ENCODE results near the gene ACTG2.

Gene ACTG2

DNA sequence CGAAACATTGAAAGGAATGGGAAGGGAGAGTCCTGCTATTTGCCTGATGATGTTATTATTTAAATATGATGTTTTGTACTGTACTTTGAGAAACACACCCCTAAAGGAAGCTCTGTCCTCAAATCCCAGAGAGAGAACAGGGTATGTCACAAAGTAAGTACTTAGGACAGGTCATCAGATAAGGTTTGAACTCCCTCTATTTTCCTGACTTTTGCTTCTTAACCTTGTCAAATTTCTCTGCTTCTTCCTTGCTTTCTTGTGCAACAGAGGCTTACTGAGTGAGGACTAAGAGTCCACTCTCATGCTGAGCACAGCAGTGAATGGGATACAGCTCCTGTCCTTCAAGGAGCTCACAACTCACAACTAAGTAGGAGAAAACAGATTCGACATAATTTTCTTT, 37.6 kb downstream of the ACTG2 start:
- Histone ChIP-seq H2AFZ (ENCODE audit: low read length) (no peak overlapping the region), H3K27ac (ENCODE audit: low read length) (no peak overlapping the region), H3K9ac (ENCODE audit: low read length) (no peak overlapping the region), H3K4me2 (ENCODE audit: low read depth, low read length) (no peak overlapping the region), H3K27me3 (replicated peaks; ENCODE audit: insufficient read depth, low read length) (no peaks in the 10 kb centered on the region), H4K20me1 (ENCODE audit: insufficient read depth, low read length) (no peaks in the 10 kb centered on the region), H3K4me3 (ENCODE audit: low read length) (no peak overlapping the region), H3K4me1 (ENCODE audit: low read length) (peaks cover 5% of the 10 kb centered on the region; the same call in 1 of the 2 replicates), H3F3A (ENCODE audit: insufficient read depth, low read length) (no peaks in the 10 kb centered on the region), H3K79me2 (ENCODE audit: low read length) (peaks cover 80% of the 10 kb centered on the region), H3K36me3 (replicated peaks; ENCODE audit: insufficient read depth, low read length) (no peaks in the 10 kb centered on the region), H3K9me2 (replicated peaks; ENCODE audit: insufficient read depth, low read length) (no peaks in the 10 kb centered on the region), H3K9me3 (replicated peaks; ENCODE audit: insufficient read depth, low read length) (no peaks in the 10 kb centered on the region)
- TF ChIP-seq EZH2 (optimal IDR thresholded peaks at IDR 0.05; ENCODE audit: low read depth, low read length) = no peak
- TF ChIP-seq, protein P1, sequence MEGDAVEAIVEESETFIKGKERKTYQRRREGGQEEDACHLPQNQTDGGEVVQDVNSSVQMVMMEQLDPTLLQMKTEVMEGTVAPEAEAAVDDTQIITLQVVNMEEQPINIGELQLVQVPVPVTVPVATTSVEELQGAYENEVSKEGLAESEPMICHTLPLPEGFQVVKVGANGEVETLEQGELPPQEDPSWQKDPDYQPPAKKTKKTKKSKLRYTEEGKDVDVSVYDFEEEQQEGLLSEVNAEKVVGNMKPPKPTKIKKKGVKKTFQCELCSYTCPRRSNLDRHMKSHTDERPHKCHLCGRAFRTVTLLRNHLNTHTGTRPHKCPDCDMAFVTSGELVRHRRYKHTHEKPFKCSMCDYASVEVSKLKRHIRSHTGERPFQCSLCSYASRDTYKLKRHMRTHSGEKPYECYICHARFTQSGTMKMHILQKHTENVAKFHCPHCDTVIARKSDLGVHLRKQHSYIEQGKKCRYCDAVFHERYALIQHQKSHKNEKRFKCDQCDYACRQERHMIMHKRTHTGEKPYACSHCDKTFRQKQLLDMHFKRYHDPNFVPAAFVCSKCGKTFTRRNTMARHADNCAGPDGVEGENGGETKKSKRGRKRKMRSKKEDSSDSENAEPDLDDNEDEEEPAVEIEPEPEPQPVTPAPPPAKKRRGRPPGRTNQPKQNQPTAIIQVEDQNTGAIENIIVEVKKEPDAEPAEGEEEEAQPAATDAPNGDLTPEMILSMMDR (IDR thresholded peaks at IDR 0.05; ENCODE audit: low read length) = no peak
- no peak for TF ChIP-seq EZH2phosphoT487 (IDR thresholded peaks at IDR 0.05; ENCODE audit: low read length)
- no peak for DNase-seq

DNA sequence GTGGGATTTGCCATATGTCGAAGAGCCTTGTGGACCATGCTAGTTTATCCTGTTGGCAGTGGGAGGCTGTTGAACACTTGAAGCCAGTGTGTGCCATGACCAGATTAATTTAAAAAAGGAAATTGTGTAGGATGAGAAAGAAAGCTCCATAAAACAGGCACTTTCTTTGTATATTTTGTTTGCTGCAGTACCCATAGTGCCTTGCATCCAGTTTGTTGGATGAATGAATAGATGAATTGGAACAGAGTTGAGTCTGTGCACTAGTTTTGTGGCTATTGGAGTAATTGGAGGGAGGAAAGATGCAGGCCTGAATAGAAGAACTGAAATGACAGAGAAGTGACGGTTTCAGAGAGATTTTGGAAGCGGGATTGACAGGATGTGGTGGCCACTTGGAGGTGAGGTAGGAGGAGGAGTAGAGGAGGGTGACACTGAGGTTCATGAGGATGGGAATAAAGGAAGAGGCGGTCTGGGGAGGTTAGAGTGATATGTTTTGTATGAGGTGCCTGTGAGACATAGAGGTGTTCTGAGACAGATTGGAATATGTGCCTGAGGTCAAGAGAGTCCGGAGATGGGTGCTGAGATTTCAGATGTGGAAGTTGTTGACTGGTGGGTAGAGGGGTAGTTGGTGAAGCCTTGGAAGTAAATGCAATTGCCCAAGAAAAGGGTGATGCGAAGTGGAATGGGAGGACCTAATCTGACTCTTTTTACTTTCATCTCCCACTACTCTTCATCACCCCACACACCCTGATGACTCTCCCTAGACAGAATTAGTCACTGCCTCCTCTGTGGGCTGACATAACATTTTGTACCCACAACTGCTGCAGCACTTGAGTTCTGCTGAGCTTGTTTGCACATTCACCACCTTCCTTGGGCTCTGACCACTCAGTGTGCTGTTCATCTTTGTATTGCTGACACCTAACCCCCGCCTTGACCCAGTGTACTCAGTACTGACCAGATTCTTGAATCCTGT, 39.0 kb downstream of the ACTG2 start:
- no peak for DNase-seq
- no peak for TF ChIP-seq EZH2phosphoT487 (IDR thresholded peaks at IDR 0.05; ENCODE audit: low read length)
- TF ChIP-seq EZH2 (optimal IDR thresholded peaks at IDR 0.05; ENCODE audit: low read depth, low read length) = no peak
- TF ChIP-seq, protein P1 (IDR thresholded peaks at IDR 0.05; ENCODE audit: low read length) = no peak
- peaks cover 93% of the 10 kb centered on the region for H3K79me2 ChIP-seq (ENCODE audit: low read length)
- H3K9me2 ChIP-seq (replicated peaks; ENCODE audit: insufficient read depth, low read length) = no peaks in the 10 kb centered on the region
- no peaks in the 10 kb centered on the region for H3K9me3 ChIP-seq (replicated peaks; ENCODE audit: insufficient read depth, low read length)
- H4K20me1 ChIP-seq (ENCODE audit: insufficient read depth, low read length) = no peaks in the 10 kb centered on the region
- H3K27me3 ChIP-seq (replicated peaks; ENCODE audit: insufficient read depth, low read length) = no peaks in the 10 kb centered on the region
- H3K9ac ChIP-seq (ENCODE audit: low read length) = no peak overlapping the region
- no peaks in the 10 kb centered on the region for H3K36me3 ChIP-seq (replicated peaks; ENCODE audit: insufficient read depth, low read length)
- H3K4me3 ChIP-seq (ENCODE audit: low read length) = no peak overlapping the region
- H3K4me1 ChIP-seq (ENCODE audit: low read length) = peaks cover 5% of the 10 kb centered on the region; the same call in 1 of the 2 replicates
- no peak overlapping the region for H3K4me2 ChIP-seq (ENCODE audit: low read depth, low read length)
- no peak overlapping the region for H3K27ac ChIP-seq (ENCODE audit: low read length)
- no peaks in the 10 kb centered on the region for H3F3A ChIP-seq (ENCODE audit: insufficient read depth, low read length)
- H2AFZ ChIP-seq (ENCODE audit: low read length) = no peak overlapping the region

DNA sequence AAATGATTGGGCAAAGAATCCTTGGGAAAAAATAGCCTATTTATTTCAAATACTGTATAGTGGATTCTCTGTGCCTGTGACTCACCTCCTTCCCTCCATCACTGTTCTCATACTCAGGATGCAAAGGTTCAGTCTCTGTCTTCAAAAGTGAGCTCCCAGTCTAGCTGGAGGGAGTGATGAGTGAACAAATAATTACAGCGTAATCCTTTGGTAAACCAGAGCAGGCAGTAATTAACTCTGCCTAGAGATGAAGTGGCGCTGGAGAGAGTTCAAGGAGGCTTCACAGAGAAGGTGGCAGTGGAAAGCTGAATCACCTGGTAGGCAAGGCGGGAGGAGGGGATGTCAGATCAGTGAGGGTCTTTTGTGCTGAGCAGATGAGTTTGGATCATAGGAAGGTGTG, 40.4 kb downstream of the ACTG2 start:
- Histone ChIP-seq H3K27ac (ENCODE audit: low read length) (no peak overlapping the region), H3K36me3 (replicated peaks; ENCODE audit: insufficient read depth, low read length) (no peaks in the 10 kb centered on the region), H2AFZ (ENCODE audit: low read length) (no peak overlapping the region), H3K27me3 (replicated peaks; ENCODE audit: insufficient read depth, low read length) (no peaks in the 10 kb centered on the region), H3K4me2 (ENCODE audit: low read depth, low read length) (no peak overlapping the region), H3K79me2 (ENCODE audit: low read length) (peaks cover 93% of the 10 kb centered on the region), H3K9ac (ENCODE audit: low read length) (no peak overlapping the region), H4K20me1 (ENCODE audit: insufficient read depth, low read length) (no peaks in the 10 kb centered on the region), H3K4me1 (ENCODE audit: low read length) (no peaks in the 10 kb centered on the region), H3K9me2 (replicated peaks; ENCODE audit: insufficient read depth, low read length) (no peaks in the 10 kb centered on the region), H3F3A (ENCODE audit: insufficient read depth, low read length) (no peaks in the 10 kb centered on the region), H3K4me3 (ENCODE audit: low read length) (no peak overlapping the region), H3K9me3 (replicated peaks; ENCODE audit: insufficient read depth, low read length) (no peaks in the 10 kb centered on the region)
- no peak for TF ChIP-seq EZH2phosphoT487 (IDR thresholded peaks at IDR 0.05; ENCODE audit: low read length)
- no peak for DNase-seq

DNA sequence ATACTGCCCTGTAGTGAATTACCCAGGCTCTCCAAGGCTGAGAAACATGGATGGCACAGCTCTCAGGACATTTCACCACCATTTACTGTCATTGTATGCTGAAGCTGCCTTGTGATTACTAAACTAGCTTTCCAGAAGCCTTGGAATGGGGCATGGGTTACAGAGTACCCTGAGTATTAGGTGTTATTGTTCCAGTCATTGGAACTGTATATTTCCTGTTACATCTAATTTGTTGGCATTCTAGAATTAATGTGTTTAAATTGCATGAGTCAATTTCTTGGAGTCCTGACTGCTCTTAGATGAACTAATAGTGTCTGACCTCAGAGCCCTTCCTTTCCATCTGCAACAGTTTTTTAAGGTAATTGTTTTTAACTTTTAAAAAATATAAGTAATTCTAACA, 42.8 kb downstream of the ACTG2 start:
- no peaks in the 10 kb centered on the region for H3F3A ChIP-seq (ENCODE audit: insufficient read depth, low read length)
- H2AFZ ChIP-seq (ENCODE audit: low read length) = no peak overlapping the region
- no peak overlapping the region for H3K9ac ChIP-seq (ENCODE audit: low read length)
- H3K36me3 ChIP-seq (replicated peaks; ENCODE audit: insufficient read depth, low read length) = no peaks in the 10 kb centered on the region
- DNase-seq = no peak
- peaks cover 92% of the 10 kb centered on the region for H3K79me2 ChIP-seq (ENCODE audit: low read length)
- no peaks in the 10 kb centered on the region for H3K9me3 ChIP-seq (replicated peaks; ENCODE audit: insufficient read depth, low read length)
- TF ChIP-seq EZH2phosphoT487 (IDR thresholded peaks at IDR 0.05; ENCODE audit: low read length) = no peak
- TF ChIP-seq EZH2 (optimal IDR thresholded peaks at IDR 0.05; ENCODE audit: low read depth, low read length) = no peak
- TF ChIP-seq, protein P1 (IDR thresholded peaks at IDR 0.05; ENCODE audit: low read length) = no peak
- no peak overlapping the region for H3K4me2 ChIP-seq (ENCODE audit: low read depth, low read length)
- no peaks in the 10 kb centered on the region for H3K27me3 ChIP-seq (replicated peaks; ENCODE audit: insufficient read depth, low read length)
- no peak overlapping the region for H3K27ac ChIP-seq (ENCODE audit: low read length)
- H4K20me1 ChIP-seq (ENCODE audit: insufficient read depth, low read length) = no peaks in the 10 kb centered on the region
- H3K9me2 ChIP-seq (replicated peaks; ENCODE audit: insufficient read depth, low read length) = no peaks in the 10 kb centered on the region
- H3K4me3 ChIP-seq (ENCODE audit: low read length) = no peak overlapping the region
- no peaks in the 10 kb centered on the region for H3K4me1 ChIP-seq (ENCODE audit: low read length)

All from MM.1S (cell line).